Measurements from ENCODE around the gene PCNX1. TPM values are rescaled to one million over a fixed set of nuclear protein-coding genes. Genes with fewer than 3 reads are reported as not detected.
"Not testable (repeated sequence)": the region's sequence is repeated elsewhere in the genome, so short reads cannot be mapped to it uniquely, and the experiment has no call there.

The PCNX1 gene
- total RNA-seq, 1 donor from 2014 or later: 155 TPM

DNA sequence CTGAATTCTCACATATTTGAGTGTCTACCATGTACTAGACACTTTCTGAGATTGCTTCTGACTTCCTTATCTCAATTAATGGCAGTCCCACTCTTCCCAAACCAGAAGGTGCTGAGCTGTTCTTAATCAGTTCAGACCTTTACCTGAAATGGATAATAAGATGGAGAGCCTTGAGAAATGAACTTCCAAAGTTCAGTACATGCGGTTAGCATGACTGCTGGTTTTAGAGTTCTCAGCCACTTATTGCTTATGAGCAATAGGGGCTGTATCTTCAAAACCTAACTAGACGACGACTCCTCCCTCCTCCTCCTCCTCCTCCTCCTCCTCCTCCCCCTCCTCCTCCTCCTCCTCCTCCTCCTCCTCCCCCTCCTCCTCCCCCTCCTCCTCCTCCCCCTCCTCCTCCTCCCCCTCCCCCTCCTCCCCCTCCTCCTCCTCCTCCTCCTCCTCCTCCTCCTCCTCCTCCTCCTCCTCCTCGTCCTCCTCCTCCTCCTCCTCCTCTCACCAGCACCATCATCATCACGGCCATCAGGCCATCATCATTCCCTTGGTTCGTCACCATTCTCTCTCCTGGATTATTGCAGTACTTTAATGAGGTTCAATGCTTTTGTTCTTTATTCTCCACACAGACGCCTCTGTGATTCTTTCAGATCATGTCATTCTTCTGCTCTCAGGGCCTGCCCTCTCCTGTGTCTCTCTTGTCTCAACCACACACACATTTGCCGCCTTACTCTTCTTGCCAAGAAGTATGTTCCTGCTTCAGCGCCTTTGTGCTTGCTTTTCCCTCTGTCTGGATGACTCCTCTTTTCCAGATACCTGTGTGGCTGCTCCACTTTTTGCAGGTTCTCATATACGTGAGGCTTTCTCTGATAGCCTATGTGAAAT, 2.7 kb downstream of the PCNX1 start:
- FAIRE-seq: no peak
- DNase-seq (ENCODE audit: low spot score in 2 of 2): no peak

DNA sequence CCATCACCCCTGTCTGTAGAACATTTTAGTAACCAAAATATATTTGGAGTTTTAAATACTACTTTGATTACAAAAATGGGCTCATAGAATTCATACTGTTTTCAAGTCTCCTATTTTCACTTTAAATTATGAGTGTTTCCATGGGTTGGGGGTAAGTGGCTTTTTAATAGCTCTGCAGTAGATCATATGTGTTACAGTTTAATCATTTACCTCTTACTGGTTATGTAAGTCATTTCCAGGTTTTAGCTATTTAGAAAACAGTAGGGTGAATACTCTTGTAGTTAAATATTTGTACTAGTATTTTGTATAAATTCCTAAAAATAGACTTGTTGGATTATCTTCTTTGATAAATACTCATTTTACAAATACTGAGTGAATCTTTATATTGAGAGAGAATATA, 8.2 kb downstream of the PCNX1 start:
- no peak for DNase-seq (ENCODE audit: low spot score in 2 of 2)
- no peak for FAIRE-seq

DNA sequence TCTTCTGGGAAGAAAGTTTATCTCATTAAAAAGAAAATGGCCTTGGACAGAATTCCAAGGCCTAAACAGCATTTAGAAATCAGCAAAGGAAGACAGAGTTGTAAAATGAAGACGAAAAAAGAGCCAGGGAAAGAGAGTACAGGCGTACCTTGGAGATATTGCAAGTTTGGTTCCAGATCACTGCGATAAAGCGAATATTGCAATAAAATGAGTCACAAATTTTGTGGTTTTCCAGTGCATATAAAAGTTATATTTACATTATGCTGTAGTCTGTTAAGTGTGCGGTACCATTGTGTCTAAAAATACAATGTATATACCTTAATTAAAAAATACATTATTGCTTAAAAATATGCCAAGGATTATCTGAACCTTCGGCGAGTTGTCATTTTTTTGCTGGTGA, 9.0 kb downstream of the PCNX1 start:
- FAIRE-seq: no peak
- no peak for DNase-seq (ENCODE audit: low spot score in 2 of 2)

GRCh38 chr14:70916799-70917198, 9.5 kb downstream of the PCNX1 start:
- FAIRE-seq (no peak), DNase-seq (ENCODE audit: low spot score in 2 of 2) (no peak)

DNA sequence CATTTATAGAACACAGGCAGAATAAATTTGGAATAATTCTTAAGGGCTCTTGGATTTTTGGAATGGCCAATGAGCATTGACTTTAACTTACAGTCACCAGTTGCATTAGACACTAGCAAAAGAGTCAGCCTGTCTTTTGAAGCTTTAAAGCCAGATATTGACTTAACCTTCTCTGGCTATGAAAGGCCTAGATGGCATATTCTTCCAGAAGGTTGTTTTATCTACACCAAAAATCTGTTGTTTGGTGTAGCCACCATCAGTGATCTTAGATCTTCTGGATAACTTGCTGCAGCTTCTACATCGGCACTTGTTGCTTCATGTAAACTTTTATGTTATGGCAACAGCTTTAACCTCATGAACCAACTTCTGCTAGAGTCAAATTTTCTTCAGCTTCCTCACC, 10.4 kb downstream of the PCNX1 start:
- DNase-seq (ENCODE audit: low spot score in 2 of 2) (no peak), FAIRE-seq (no peak)

- DNase-seq (ENCODE audit: low spot score in 2 of 2) (no peak), FAIRE-seq (no peak)
These were observed 12.5 kb downstream of the PCNX1 start for GRCh38 chr14:70919774-70920173.

DNA sequence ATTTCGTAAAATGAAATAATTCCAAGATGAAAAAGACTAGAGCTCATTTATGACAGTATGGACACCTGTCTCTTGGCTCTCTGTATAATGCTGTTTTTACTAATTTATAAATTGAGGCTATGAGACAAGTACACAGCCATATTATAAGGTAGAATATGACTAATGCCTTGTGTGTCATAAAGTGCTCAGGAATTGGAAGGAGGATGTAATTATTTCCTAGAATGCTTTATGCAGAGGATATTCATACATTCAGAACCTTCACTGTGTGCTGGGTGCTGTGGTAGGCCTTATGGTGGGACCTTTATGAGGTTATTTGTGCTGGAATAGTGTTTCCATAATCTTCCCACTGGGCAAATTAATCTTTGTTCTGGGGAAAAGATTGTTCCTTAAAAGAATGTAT, 13.3 kb downstream of the PCNX1 start:
- no peak for FAIRE-seq
- DNase-seq (ENCODE audit: low spot score in 2 of 2): no peak

DNA sequence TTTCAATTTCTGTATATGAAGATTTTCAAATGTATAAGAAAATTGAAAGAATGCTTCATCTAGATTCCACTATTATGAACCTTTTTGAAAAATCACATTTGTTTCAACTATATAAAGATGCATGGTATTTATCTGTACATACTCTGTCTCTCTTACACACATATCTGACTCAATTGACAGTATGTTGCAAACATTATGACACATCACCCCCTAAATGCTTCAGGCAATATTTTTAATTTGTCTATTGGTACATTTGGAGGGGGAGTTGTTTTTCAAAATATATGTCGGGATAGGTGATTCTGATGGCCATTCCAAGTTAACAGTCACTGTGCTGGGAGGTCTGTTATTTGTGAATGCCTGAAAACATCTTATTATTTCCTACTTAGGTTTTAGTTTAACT, 14.4 kb downstream of the PCNX1 start:
- FAIRE-seq (no peak), DNase-seq (ENCODE audit: low spot score in 2 of 2) (no peak)

DNA sequence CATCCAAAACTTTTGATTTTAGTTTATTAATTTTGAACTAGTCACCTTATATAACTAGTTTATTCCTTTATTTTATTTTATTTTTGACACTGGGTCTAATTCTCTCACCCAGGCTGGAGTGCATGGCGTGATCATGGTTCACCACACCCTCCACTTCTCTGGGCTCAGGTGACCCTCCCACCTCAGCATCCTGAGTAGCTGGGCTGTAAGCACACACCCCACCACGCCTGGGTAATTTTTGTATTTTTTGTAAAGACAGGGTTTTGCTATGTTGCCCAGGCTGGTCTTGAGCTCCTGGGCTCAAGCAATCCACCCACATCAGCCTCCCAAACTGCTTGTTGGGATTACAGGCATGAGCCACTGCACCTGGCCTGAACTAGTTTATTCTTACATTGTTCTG, 17.3 kb downstream of the PCNX1 start:
- no peak for DNase-seq (ENCODE audit: low spot score in 2 of 2)
- FAIRE-seq: no peak

GRCh38 chr14:70926235-70926830, 19.1 kb downstream of the PCNX1 start:
- FAIRE-seq (no peak), DNase-seq (ENCODE audit: low spot score in 2 of 2) (no peak)

- FAIRE-seq (no peak), DNase-seq (ENCODE audit: low spot score in 2 of 2) (no peak)
These were observed 23.7 kb downstream of the PCNX1 start for GRCh38 chr14:70931008-70931407.

- no peak for DNase-seq (ENCODE audit: low spot score in 2 of 2)
- no peak for FAIRE-seq
These were observed 26.8 kb downstream of the PCNX1 start for GRCh38 chr14:70934084-70934483.

- no peak for DNase-seq (ENCODE audit: low spot score in 2 of 2)
- FAIRE-seq: no peak
These were observed 27.4 kb downstream of the PCNX1 start for GRCh38 chr14:70934502-70935134.

DNA sequence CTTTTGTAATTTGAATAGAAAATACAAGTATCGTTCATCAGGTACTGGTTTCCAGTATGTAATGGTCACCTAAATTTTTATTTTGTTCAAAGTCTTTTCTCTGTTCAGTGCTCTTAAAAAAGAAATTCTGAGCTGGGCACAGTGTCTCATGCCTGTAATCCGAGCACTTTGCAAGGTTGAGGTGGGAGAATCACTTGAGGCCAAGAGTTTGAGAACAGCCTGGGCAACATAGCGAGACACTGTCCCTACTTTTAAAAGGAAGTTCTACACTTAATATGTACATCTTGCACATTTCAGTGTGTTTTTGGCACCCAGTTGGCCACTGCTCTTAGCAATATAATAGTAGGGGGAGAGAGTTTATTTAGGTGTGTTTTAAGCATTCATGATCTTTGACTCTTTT, 27.9 kb downstream of the PCNX1 start:
- no peak for FAIRE-seq

DNA sequence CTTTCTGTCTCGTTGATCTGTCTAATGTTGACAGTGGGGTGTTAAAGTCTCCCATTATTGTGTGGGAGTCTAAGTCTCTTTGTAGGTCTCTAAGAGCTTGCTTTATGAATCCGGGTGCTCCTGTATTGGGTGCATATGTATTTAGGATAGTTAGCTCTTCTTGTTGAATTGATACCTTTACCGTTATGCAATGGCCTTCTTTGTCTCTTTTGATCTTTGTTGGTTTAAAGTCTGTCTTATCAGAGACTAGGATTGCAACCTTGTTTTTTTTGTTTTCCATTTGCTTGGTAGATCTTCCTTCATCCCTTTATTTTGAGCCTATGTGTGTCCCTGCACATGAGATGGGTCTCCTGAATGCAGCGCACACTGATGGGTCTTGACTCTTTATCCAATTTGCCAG, 32.4 kb downstream of the PCNX1 start:
- not testable (repeated sequence) for FAIRE-seq; DNase-seq (ENCODE audit: low spot score in 2 of 2)

More for the DNA sequence above, 27.9 kb downstream of the PCNX1 start:
- DNase-seq (ENCODE audit: low spot score in 2 of 2): no peak

DNA sequence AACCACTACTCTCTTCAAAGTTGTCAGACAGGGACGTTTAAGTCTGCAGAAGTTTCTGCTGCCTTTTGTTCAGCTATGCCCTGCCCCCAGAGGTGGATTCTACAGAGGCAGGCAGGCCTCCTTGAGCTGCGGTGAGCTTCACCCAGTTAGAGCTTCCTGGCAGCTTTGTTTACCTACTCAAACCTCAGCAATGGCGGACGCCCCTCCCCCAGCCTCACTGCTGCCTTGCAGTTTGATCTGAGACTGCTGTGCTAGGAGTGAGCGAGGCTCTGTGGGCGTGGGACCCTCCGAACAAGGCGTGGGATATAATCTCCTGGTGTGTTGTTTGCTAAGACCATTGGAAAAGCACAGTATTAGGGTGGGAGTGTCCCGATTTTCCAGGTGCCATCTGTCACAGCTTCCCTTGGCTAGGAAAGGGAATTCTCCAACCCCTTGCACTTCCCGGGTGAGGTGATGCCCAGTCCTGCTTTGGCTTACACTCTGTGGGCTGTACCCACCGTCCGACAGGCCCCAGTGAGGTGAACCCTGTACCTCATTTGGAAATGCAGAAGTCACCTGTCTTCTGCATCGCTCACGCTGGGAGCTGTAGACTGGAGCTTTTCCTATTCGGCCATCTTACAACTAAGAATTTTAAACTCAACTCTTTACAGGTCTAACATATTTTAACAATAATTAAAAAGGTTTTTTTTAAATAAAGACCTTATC, 34.5 kb downstream of the PCNX1 start:
- not testable (repeated sequence) for DNase-seq (ENCODE audit: low spot score in 2 of 2); FAIRE-seq

- FAIRE-seq: no peak
These were observed 35.1 kb downstream of the PCNX1 start for GRCh38 chr14:70942342-70942706.

DNA sequence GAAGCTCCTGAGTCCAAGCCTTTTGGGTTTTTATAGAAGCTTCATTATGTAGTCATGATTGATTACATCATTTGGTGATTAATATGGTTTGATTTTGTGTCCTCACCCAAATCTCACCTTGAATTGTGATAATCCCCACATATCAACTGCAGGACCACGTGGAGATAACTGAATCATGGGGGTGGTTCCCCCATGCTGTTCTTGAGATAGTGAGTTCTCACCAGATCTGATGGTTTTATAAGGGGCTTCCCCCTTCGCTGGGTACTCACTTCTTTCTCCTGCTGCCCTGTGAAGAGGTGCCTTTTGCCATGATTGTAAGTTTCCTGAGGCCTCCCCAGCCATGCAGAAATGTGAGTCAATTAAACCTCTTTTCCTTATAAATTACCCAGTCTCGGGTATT, 35.5 kb downstream of the PCNX1 start:
- not testable (repeated sequence) for DNase-seq (ENCODE audit: low spot score in 2 of 2); FAIRE-seq

More at GRCh38 chr14:70942342-70942706, 35.1 kb downstream of the PCNX1 start:
- no peak for DNase-seq (ENCODE audit: low spot score in 2 of 2)

DNA sequence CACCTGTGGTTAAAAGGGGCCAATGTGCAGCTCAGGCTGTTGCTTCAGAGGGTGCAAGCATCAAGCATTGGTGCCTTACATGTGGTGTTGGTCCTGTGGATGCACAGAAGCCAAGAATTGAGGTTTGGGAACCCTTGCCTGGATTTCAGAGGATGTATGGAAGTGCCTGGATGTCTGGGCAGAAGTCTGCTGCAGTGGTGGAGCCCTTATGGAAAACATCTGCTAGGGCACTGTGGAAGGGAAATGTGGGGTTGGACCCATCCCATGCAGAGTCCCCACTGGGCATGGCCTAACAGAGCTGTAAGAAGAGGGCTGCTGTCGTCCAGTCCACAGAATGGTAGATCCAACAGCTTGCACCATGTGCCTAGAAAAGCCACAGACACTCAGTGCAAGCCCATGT, 36.6 kb downstream of the PCNX1 start:
- no peak for FAIRE-seq
- no peak for DNase-seq (ENCODE audit: low spot score in 2 of 2)

GRCh38 chr14:70947739-70948138, 40.5 kb downstream of the PCNX1 start:
- no peak for FAIRE-seq
- DNase-seq (ENCODE audit: low spot score in 2 of 2): no peak

DNA sequence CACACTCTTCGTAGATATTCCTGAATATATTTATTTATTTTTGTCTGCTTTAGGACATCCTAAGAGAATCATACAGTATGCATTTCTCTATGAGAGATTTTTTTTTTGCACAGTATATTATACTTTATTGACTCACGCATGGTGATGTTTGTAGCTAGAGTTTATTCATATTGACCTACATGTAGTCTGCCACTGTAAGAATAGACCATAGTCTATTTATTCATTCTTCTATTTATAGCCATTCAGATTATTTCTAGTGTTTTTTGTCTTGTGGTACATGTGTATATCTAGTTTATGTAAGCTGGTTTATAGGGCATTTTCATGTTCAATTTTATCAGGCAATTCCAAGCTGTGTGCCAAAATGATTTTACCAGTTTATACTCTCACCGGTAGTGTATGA, 45.2 kb downstream of the PCNX1 start:
- no peak for FAIRE-seq
- no peak for DNase-seq (ENCODE audit: low spot score in 2 of 2)
